ENCODE data around the gene LRRN2. TPM values are rescaled to one million over a fixed set of nuclear protein-coding genes. Genes with fewer than 3 reads are reported as not detected.

Gene LRRN2
- total and polyA plus RNA-seq, 2 of the 8 experiments (the other 6 are each of a cell fraction or from before 2014, with no cell fraction given), result 1.8 to 2.3 TPM

DNA sequence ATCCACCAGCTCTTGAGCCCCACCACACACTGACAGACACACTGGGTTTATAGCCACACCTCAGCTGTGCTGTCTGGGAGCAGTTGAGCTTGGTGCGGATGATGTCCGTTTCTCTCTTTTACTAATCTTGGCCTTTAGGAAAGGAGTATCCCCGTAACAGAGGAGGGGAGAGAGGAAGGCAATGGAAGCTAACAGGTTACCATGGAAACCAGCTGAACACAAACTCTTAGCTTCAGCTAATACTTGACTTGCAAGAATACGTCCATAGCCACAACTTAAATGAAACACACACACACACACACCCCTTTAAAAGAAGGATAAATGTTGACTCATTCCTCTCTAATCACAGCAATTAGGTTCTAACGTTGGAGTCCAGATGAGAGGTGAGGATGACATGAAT lies 28.0 kb upstream of the LRRN2 start:
- POLR2A ChIA-PET (ENCODE audit: partially characterized antibody), result interaction anchor here (0.6 kb wide), 1 partner anchor 39 kb away, joined by 3 read pairs; no protein-coding TSS in a partner anchor
- H3K27ac ChIP-seq (ENCODE audit: low read depth, low read length), result no peak overlapping the region
- no peak overlapping the region for H2AFZ ChIP-seq (ENCODE audit: low read length)
- H2AK5ac ChIP-seq (ENCODE audit: low read depth, low read length), result no peak overlapping the region
- FAIRE-seq (no peak), DNase-seq (ENCODE audit: low read depth in 1 of 2, low spot score in 2 of 2) (no peak)
- H3K4ac ChIP-seq (replicated peaks; ENCODE audit: insufficient read length, low read depth, low read length), result no peak overlapping the region
- H3K23me2 ChIP-seq (ENCODE audit: low read depth, low read length), result peaks cover 2% of the 10 kb centered on the region; the same call in 1 of the 2 replicates
- no peak overlapping the region for H3K23ac ChIP-seq (ENCODE audit: insufficient read length)
- H2BK12ac ChIP-seq (ENCODE audit: low read depth, low read length), result no peak overlapping the region; the same call in 1 of the 2 replicates
- H2BK15ac ChIP-seq (ENCODE audit: low read length), result no peak overlapping the region
- no peak overlapping the region for H4K91ac ChIP-seq (replicated peaks; ENCODE audit: insufficient read length, low read length)
- no peak overlapping the region for H3K4me2 ChIP-seq (ENCODE audit: insufficient read depth in 1 of 2, low read depth in 2 of 2, low read length in 2 of 2)
- no peak overlapping the region for H3K9ac ChIP-seq (replicated peaks in 1 of 4; ENCODE audit: extremely low read depth in 1 of 4, low read depth in 3 of 4, low read length in 3 of 4)
- H2BK5ac ChIP-seq (ENCODE audit: low read depth, low read length), result no peak overlapping the region
- WGBS, 2 experiments (ENCODE audit: extremely low coverage in 1 of 2, insufficient coverage in 1 of 2, insufficient read length in 1 of 2, insufficient replicate concordance in 2 of 2, low coverage in 1 of 2, low lambda C conversion rate in 2 of 2, missing lambda C conversion rate in 1 of 2), result 75% methylated on average over 5 of the region's 5 CpGs; no CpG with 5 or more reads in 1 of the 2 experiments
- H2BK20ac ChIP-seq (ENCODE audit: low read length), result no peak overlapping the region
- no peak overlapping the region for H3K14ac ChIP-seq (ENCODE audit: insufficient read length)
- H2BK120ac ChIP-seq (replicated peaks; ENCODE audit: low read depth, low read length), result no peak overlapping the region
- CTCF ChIA-PET (ENCODE audit: partially characterized antibody), result interaction anchor here (0.7 to 8.4 kb wide), 12 partner anchors 18 to 148 kb away, joined by 3 to 35 read pairs (median 16); no protein-coding TSS in a partner anchor
- no peaks in the 10 kb centered on the region for H3K79me2 ChIP-seq (ENCODE audit: control insufficient read depth in 1 of 2, insufficient read depth in 2 of 2, low read length in 2 of 2)
- H4K20me1 ChIP-seq (replicated peaks in 1 of 2; ENCODE audit: control insufficient read depth in 1 of 2, insufficient read depth in 2 of 2, low read length in 2 of 2), result peaks cover 12 to 29% of the 10 kb centered on the region in 2 experiments
- H3K27me3 ChIP-seq (replicated peaks in 1 of 4; ENCODE audit: control insufficient read depth in 3 of 4, extremely low read depth in 1 of 4, insufficient read depth in 3 of 4, low read length in 3 of 4), result peaks cover 29 to 68% (median 60%) of the 10 kb centered on the region in 4 experiments
- no peak overlapping the region for H4K8ac ChIP-seq (ENCODE audit: extremely low read depth, insufficient read depth, low read length)
- H4K5ac ChIP-seq (ENCODE audit: insufficient read length, low read depth, low read length), result no peak overlapping the region
- H3K18ac ChIP-seq (ENCODE audit: extremely low read depth, low read length), result no peak overlapping the region
- H3K4me1 ChIP-seq (replicated peaks in 1 of 4; ENCODE audit: control insufficient read depth in 3 of 4, insufficient read depth in 4 of 4, low read length in 3 of 4), result peaks cover 20 to 36% (median 25%) of the 10 kb centered on the region in 4 experiments
- H3K9me3 ChIP-seq (ENCODE audit: insufficient read depth in 2 of 2, low read depth in 1 of 2, low read length in 1 of 2), result no peaks in the 10 kb centered on the region
- H3K56ac ChIP-seq (replicated peaks; ENCODE audit: insufficient read length, low read depth, low read length), result no peak overlapping the region
- TF ChIP-seq PHF8 (conservative IDR thresholded peaks at IDR 0.05; ENCODE audit: low read depth, low read length) (no peak), CBX5 (IDR thresholded peaks at IDR 0.05; ENCODE audit: low read depth, low read length) (no peak), CEBPB (IDR thresholded peaks at IDR 0.05; ENCODE audit: low read depth, low read length) (no peak), EGR1 (IDR thresholded peaks at IDR 0.05; ENCODE audit: borderline replicate concordance, low read depth, low read length) (no peak), TBP (IDR thresholded peaks at IDR 0.05; ENCODE audit: low read depth, low read length) (no peak), RBBP5 (IDR thresholded peaks at IDR 0.05; ENCODE audit: borderline replicate concordance, low read depth, low read length) (no peak), CHD1 (IDR thresholded peaks at IDR 0.05; ENCODE audit: low read depth, low read length) (no peak), SAP30 (IDR thresholded peaks at IDR 0.05; ENCODE audit: insufficient read depth, insufficient replicate concordance, low read length) (no peak), TAF1 (IDR thresholded peaks at IDR 0.05; ENCODE audit: low read depth, low read length) (no peak), TCF12 (IDR thresholded peaks at IDR 0.05; ENCODE audit: low read depth, low read length) (no peak), SIX5 (IDR thresholded peaks at IDR 0.05; ENCODE audit: low read depth, low read length) (no peak), POU5F1 (IDR thresholded peaks at IDR 0.05; ENCODE audit: low read depth, low read length) (no peak), RAD21 (IDR thresholded peaks at IDR 0.05 in 1 of 2, conservative IDR thresholded peaks at IDR 0.05 in 1 of 2; ENCODE audit: low read depth in 2 of 2, low read length in 2 of 2) (no peak)
- no peak overlapping the region for H3K4me3 ChIP-seq (ENCODE audit: extremely low read depth in 1 of 4, insufficient read depth in 2 of 4, low read depth in 3 of 4, low read length in 4 of 4)
- no peaks in the 10 kb centered on the region for H3K79me1 ChIP-seq (ENCODE audit: low read depth, low read length)
- no peaks in the 10 kb centered on the region for H3K36me3 ChIP-seq (ENCODE audit: control insufficient read depth in 2 of 4, insufficient read depth in 4 of 4, low read length in 3 of 4)
